ENCODE results near the gene LPCAT3. TPM values are rescaled to one million over a fixed set of nuclear protein-coding genes. Genes with fewer than 3 reads are reported as not detected.

The LPCAT3 gene
- total RNA-seq, 4 donors from 2014 or later = 45.1 to 68.4 (median 58.5) TPM

- Histone ChIP-seq H3K4me3 (replicated peaks in 1 of 3) (no peak overlapping the region), H3K27ac (peak overlapping the region in 1 of 3 donors; percentile 14), H3K27me3 (no peaks in the 10 kb centered on the region), H3K9me3 (no peaks in the 10 kb centered on the region), H3K4me1 (peaks cover 0 to 6% of the 10 kb centered on the region in 2 donors), H3K36me3 (no peaks in the 10 kb centered on the region)
- TF ChIP-seq CTCF (IDR thresholded peaks at IDR 0.05) (no peak), POLR2A (IDR thresholded peaks at IDR 0.05) (no peak)
- intact Hi-C loops (cut with DNase I) = no loop called here
- no peak for DNase-seq
- 75 to 84% methylated on average over 14 to 16 of the region's 22 CpGs for WGBS, 2 donors
These were observed 66.0 kb downstream of the LPCAT3 start for GRCh38 chr12:6952121-6952862.

GRCh38 chr12:6951551-6952120 is 66.6 kb downstream of the LPCAT3 start:
- no peak overlapping the region for H3K4me3 ChIP-seq (replicated peaks in 1 of 3)
- 88 to 93% methylated on average over 11 to 14 of the region's 20 CpGs for WGBS, 2 donors
- H3K27ac ChIP-seq = no peak overlapping the region
- no peaks in the 10 kb centered on the region for H3K36me3 ChIP-seq
- no peaks in the 10 kb centered on the region for H3K9me3 ChIP-seq
- H3K27me3 ChIP-seq = no peaks in the 10 kb centered on the region
- no peak for DNase-seq
- intact Hi-C loops (cut with DNase I) = no loop called here
- peaks cover 0 to 12% of the 10 kb centered on the region in 2 donors for H3K4me1 ChIP-seq
- TF ChIP-seq CTCF (IDR thresholded peaks at IDR 0.05) (no peak), POLR2A (IDR thresholded peaks at IDR 0.05) (no peak)

- intact Hi-C loops (cut with DNase I) = no loop called here
- H3K4me1 ChIP-seq = peaks cover 1 to 15% of the 10 kb centered on the region in 2 donors
- no peak within 1 kb of the TSS for H3K4me3 ChIP-seq (replicated peaks in 1 of 3)
- no peaks in the 10 kb centered on the region for H3K27me3 ChIP-seq
- peak within 1 kb of the TSS in 1 of 3 donors; percentile 14 for H3K27ac ChIP-seq
- DNase-seq = no peak
- TF ChIP-seq CTCF (IDR thresholded peaks at IDR 0.05) = no peak
- TF ChIP-seq POLR2A (IDR thresholded peaks at IDR 0.05) = no peak
- 78 to 85% methylated on average over 17 to 19 of the region's 25 CpGs for WGBS, 2 donors
- no peaks in the 10 kb centered on the region for H3K9me3 ChIP-seq
- H3K36me3 ChIP-seq = no peaks in the 10 kb centered on the region
These were observed 67.3 kb downstream of the LPCAT3 start, which contains the start of gene PTPN6 for GRCh38 chr12:6950811-6951540. Gene PTPN6, plus strand, starts transcription at chr12:6951356. Its CDS starts 157 bp downstream, at chr12:6951513.

DNA sequence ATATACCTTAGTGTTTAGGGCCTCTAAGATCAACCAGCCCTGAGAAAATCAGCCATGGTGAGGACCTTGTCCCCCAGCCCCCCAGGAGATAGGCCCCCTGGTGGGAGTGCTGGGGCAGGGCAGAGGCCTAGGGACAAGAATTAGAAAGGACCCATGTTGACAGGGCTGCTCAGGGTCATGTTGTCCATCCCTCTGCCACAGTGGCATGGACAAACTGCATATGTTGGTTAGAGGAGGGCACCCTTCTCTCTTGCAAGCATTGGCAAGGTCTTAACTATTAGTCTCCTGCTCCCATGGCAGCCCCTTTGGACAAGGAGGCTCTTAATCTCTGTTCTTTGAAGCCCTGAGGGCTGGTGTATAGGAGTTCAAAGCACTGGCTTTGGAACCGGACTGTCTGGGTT is 67.9 kb downstream of the LPCAT3 start:
- Histone ChIP-seq H3K36me3 (no peaks in the 10 kb centered on the region), H3K27ac (no peak overlapping the region), H3K4me1 (peaks cover 7 to 21% of the 10 kb centered on the region in 2 donors), H3K4me3 (replicated peaks in 1 of 3) (no peak overlapping the region), H3K27me3 (no peaks in the 10 kb centered on the region), H3K9me3 (no peaks in the 10 kb centered on the region)
- WGBS, 2 donors = 89 to 100% methylated on average over 1 of the region's 1 CpG
- TF ChIP-seq CTCF (IDR thresholded peaks at IDR 0.05) = no peak
- no peak for TF ChIP-seq POLR2A (IDR thresholded peaks at IDR 0.05)
- intact Hi-C loops (cut with DNase I) = no loop called here
- DNase-seq = no peak

All from thyroid gland (tissue), 4 donors.